ENCODE measurements around the gene RNF146. TPM values are rescaled to one million over a fixed set of nuclear protein-coding genes. Genes with fewer than 3 reads are reported as not detected.
"Not testable (repeated sequence)": the region's sequence is repeated elsewhere in the genome, so short reads cannot be mapped to it uniquely, and the experiment has no call there.

Gene RNF146
- total and polyA plus RNA-seq, 8 donors: 8.7 to 28.6 (median 15.4) TPM

DNA sequence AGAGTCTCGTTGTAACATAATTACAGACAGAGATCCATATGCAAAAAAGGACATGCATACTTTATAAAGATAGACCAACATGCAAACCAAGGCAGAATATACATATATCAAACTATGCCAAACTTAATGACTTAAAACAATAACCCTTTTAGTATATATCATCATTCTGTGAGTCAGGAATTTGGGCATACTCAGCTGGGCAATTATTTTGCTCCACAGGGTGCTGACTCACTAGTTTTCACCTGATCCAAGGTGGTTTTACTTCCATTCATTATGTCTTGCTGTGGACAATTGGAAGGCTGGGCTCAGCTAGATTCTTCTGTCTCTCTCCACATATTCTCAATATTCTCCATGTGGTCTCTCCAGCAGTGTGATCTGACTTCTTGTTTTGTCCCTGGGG lies 41.2 kb upstream of the RNF146 start:
- intact Hi-C loops (cut with DNase I): no loop called here
- Histone ChIP-seq H3K27ac (no peak overlapping the region), H3K36me3 (no peaks in the 10 kb centered on the region), H3K27me3 (no peaks in the 10 kb centered on the region), H3K4me3 (no peak overlapping the region), H3K4me1 (no peaks in the 10 kb centered on the region), H3K9me3 (no peaks in the 10 kb centered on the region)
- no peak for ATAC-seq
- DNase-seq: no peak
- WGBS, 2 donors: 38 to 48% methylated on average over 1 of the region's 1 CpG
- FAIRE-seq: no peak
- TF ChIP-seq, protein P1, sequence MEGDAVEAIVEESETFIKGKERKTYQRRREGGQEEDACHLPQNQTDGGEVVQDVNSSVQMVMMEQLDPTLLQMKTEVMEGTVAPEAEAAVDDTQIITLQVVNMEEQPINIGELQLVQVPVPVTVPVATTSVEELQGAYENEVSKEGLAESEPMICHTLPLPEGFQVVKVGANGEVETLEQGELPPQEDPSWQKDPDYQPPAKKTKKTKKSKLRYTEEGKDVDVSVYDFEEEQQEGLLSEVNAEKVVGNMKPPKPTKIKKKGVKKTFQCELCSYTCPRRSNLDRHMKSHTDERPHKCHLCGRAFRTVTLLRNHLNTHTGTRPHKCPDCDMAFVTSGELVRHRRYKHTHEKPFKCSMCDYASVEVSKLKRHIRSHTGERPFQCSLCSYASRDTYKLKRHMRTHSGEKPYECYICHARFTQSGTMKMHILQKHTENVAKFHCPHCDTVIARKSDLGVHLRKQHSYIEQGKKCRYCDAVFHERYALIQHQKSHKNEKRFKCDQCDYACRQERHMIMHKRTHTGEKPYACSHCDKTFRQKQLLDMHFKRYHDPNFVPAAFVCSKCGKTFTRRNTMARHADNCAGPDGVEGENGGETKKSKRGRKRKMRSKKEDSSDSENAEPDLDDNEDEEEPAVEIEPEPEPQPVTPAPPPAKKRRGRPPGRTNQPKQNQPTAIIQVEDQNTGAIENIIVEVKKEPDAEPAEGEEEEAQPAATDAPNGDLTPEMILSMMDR (IDR thresholded peaks at IDR 0.05): no peak

DNA sequence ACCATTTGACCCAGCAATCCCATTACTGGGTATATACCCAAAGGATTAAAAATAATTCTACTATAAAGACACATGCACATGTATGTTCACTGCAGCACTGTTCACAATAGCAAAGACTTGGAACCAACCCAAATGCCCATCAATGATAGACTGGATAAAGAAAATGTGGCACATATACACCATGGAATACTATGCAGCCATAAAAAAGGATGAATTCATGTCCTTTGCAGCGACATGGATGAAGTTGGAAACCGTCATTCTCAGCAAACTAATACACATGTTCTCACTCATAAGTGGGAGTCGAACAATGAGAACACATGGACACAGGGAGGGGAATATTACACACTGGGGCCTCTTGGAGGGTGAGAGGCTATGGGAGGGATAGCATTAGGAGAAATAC lies 32.8 kb upstream of the RNF146 start:
- 54 to 81% methylated on average over 3 of the region's 3 CpGs for whole genome bisulfite sequencing, 2 donors
- FAIRE-seq; H3K27me3 ChIP-seq; H3K36me3 ChIP-seq; intact Hi-C loops (cut with DNase I); DNase-seq; H3K27ac ChIP-seq; H3K4me3 ChIP-seq; H3K4me1 ChIP-seq; ATAC-seq; H3K9me3 ChIP-seq: not testable (repeated sequence)

DNA sequence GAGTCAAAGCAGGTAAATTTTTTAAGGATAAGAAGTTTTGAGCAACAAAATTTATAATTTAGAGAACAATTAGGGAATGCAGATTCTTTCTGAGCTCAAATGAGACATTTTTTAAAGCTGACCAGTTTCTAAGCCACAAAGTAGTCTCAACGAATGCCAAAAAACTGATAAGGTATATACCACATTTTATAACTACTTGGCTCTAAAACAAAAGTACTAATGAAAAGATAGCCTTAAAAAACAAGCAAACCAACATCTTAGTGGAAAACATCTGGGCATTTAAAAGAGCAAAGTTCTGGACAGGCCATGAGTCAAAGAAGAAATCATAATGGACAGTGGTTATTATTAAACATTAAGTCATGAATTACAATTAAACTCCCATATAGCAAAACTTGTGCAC lies 23.2 kb upstream of the RNF146 start:
- intact Hi-C loops (cut with DNase I): no loop called here
- Histone ChIP-seq H3K27ac (no peak overlapping the region), H3K4me3 (no peak overlapping the region), H3K9me3 (no peaks in the 10 kb centered on the region), H3K27me3 (peaks cover 0 to 3% (median 0%) of the 10 kb centered on the region in 4 donors), H3K4me1 (no peaks in the 10 kb centered on the region), H3K36me3 (no peaks in the 10 kb centered on the region)
- 46 to 47% methylated on average over 1 of the region's 1 CpG for WGBS, 2 donors
- FAIRE-seq: no peak
- no peak for ATAC-seq
- TF ChIP-seq, protein P1 (IDR thresholded peaks at IDR 0.05): no peak
- DNase-seq: no peak

DNA sequence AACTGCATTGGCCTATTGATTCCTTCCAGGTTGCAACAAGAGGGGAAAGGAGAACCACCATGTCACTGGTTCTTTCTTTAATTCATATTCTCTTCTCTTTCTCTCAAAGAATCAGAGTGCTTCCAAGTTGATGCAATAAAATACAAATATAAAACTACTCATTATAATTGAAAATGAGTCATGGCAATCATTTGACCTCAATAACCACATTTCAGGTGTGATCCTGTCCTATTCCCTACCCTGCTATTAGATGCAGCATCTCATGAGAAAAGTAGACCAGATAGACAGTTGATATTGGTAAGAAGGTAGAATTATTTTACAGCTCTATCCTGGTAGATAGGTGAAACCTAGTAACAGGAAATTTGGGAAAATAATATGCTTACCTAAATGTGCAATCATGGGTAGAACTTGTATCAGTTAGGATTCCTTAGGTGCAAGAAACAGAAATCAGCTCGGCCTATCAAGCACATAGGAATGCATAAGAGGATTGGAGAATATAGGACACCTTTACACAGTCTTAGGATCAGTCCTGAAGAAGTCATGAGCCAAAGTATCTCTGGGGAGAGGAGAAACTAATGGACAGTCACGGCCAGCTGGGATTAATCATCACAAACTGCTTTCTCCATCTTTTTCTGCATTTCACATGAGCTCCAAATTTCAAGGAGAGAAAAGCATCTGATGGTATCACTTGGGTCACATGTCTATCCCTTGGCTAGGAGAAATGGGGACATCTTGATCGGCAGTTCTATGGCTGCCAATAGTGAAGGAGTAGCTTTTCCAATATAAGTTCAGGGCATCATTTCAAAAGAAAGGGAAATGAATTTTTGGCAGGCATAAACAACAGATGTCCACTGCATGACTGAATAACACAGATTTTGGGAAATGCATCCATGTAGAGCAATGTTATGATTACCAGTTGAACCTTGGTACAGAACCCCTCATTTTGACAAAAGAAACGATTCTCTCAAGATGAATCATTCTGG lies 19.3 kb upstream of the RNF146 start:
- WGBS, 2 donors: 63 to 75% methylated on average over 4 of the region's 4 CpGs
- H3K36me3 ChIP-seq: no peaks in the 10 kb centered on the region
- DNase-seq: no peak
- H3K27ac ChIP-seq: no peak overlapping the region
- H3K27me3 ChIP-seq: no peaks in the 10 kb centered on the region
- ATAC-seq: no peak
- TF ChIP-seq, protein P1 (IDR thresholded peaks at IDR 0.05): no peak
- no peaks in the 10 kb centered on the region for H3K4me1 ChIP-seq
- no peaks in the 10 kb centered on the region for H3K9me3 ChIP-seq
- no peak for FAIRE-seq
- no peak overlapping the region for H3K4me3 ChIP-seq
- intact Hi-C loops (cut with DNase I): no loop called here

DNA sequence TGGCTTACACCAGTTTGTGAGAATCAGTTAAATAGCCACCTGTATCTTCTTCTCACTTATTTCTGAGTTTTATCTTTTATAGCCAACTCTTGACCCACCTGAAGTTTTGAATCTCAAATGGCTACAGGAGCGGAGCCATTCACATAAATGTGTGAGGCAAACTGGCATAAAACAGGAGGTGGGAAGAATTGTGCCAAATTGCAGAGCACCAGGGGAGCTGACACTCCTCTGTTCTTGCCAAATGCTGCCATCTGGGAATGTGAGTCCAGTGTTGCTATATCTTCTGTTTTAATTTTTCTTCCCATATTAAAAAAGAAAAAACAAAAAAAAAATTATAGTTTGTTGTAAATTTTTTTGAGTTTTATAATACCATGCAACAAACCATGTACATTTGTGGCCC lies 17.0 kb upstream of the RNF146 start:
- Histone ChIP-seq H3K9me3 (no peaks in the 10 kb centered on the region), H3K4me1 (no peaks in the 10 kb centered on the region), H3K27me3 (no peaks in the 10 kb centered on the region), H3K4me3 (no peak overlapping the region), H3K27ac (no peak overlapping the region), H3K36me3 (no peaks in the 10 kb centered on the region)
- TF ChIP-seq, protein P1 (IDR thresholded peaks at IDR 0.05): no peak
- ATAC-seq (no peak), FAIRE-seq (no peak), DNase-seq (no peak)
- WGBS, 2 donors: 93 to 100% methylated on average over 1 of the region's 1 CpG
- intact Hi-C loops (cut with DNase I): no loop called here
